Skeletal muscle tissue (tissue), 4 donors: Measurements from ENCODE around the gene EFCAB14. TPM values are rescaled to one million over a fixed set of nuclear protein-coding genes. Genes with fewer than 3 reads are reported as not detected.

ENCODE experiments used
- H3K27ac ChIP-seq: one replicate; pipeline ENCODE4 v1.7.0; 2013; ENCODE audit warnings: mild to moderate bottlenecking, low read depth, low read length, inconsistent platforms
- H3K27me3 ChIP-seq, 3 donors: one replicate each; pipeline ENCODE4 v1.7.0; 2013; ENCODE audit warnings: low read length in 3 of 3; ENCODE audit not compliant: control insufficient read depth in 3 of 3, insufficient read depth in 3 of 3
- H3K36me3 ChIP-seq, 3 donors: one replicate each; pipeline ENCODE4 v1.7.0; 2013; ENCODE audit warnings: low read length in 3 of 3; ENCODE audit not compliant: control insufficient read depth in 3 of 3, insufficient read depth in 3 of 3
- H3K4me1 ChIP-seq, 3 donors: one replicate each; pipeline ENCODE4 v1.7.0; 2013; ENCODE audit warnings: low read length in 3 of 3, mild to moderate bottlenecking in 3 of 3; ENCODE audit not compliant: control insufficient read depth in 3 of 3, insufficient read depth in 3 of 3
- H3K4me3 ChIP-seq, 3 donors: one replicate each; pipeline ENCODE4 v1.7.0; 2013; ENCODE audit warnings: low read length in 3 of 3
- H3K9ac ChIP-seq, 3 donors: one replicate each; pipeline ENCODE4 v1.7.0; 2013; ENCODE audit warnings: low read length in 3 of 3, mild to moderate bottlenecking in 3 of 3, moderate library complexity in 2 of 3, low read depth in 1 of 3
- H3K9me3 ChIP-seq, 3 donors: one replicate each; pipeline ENCODE4 v1.7.0; 2013; ENCODE audit warnings: low read length in 3 of 3; ENCODE audit not compliant: control insufficient read depth in 3 of 3
- total RNA-seq: library from RNA; depleted of rRNA; stranded (reverse); fragments of >200 nt; gene quantifications from one replicate; pipeline ENCODE4 v1.2.3, GENCODE V29; 2014
- donor health status: Osteomylitis.

The EFCAB14 gene
- total RNA-seq, 1 donor from 2014 or later, result 50.6 TPM

- peaks cover 9 to 11% (median 11%) of the 10 kb centered on the region in 3 donors for H3K4me1 ChIP-seq
- no peak overlapping the region for H3K27ac ChIP-seq
- no peaks in the 10 kb centered on the region for H3K9me3 ChIP-seq
- H3K9ac ChIP-seq, result no peak overlapping the region
- H3K27me3 ChIP-seq, result no peaks in the 10 kb centered on the region
- H3K36me3 ChIP-seq, result peaks cover 28 to 47% (median 41%) of the 10 kb centered on the region in 3 donors
- no peak overlapping the region for H3K4me3 ChIP-seq
Observed at GRCh38 chr1:46635205-46635604, 83.7 kb downstream of the EFCAB14 start.

GRCh38 chr1:46630719-46631118 lies 88.2 kb downstream of the EFCAB14 start:
- peaks cover 20 to 49% (median 42%) of the 10 kb centered on the region in 3 donors for H3K36me3 ChIP-seq
- H3K4me3 ChIP-seq, result no peak overlapping the region

More at GRCh38 chr1:46630719-46631118, 88.2 kb downstream of the EFCAB14 start:
- Histone ChIP-seq H3K9me3 (no peaks in the 10 kb centered on the region), H3K4me1 (no peaks in the 10 kb centered on the region), H3K9ac (no peak overlapping the region), H3K27me3 (no peaks in the 10 kb centered on the region), H3K27ac (no peak overlapping the region)

Other genes starting within 250 kb of the EFCAB14 start
- gene DMBX1, start 229.3 kb downstream of the EFCAB14 start, total RNA-seq, result not detected
- not detected for gene KNCN, start 167.5 kb downstream of the EFCAB14 start, total RNA-seq
- 20.4 TPM for gene MKNK1, start 114.8 kb downstream of the EFCAB14 start, total RNA-seq
- 14.1 TPM for gene MOB3C, start 102.3 kb downstream of the EFCAB14 start, total RNA-seq
- 50.1 TPM for gene ATPAF1, start 50.8 kb downstream of the EFCAB14 start, total RNA-seq
- gene TEX38, start 47.3 kb downstream of the EFCAB14 start, total RNA-seq, result not detected
- not detected for gene CYP4B1, start 79.9 kb upstream of the EFCAB14 start, total RNA-seq
- under 0.01 TPM for gene CYP4A11, start 222.4 kb upstream of the EFCAB14 start, total RNA-seq